ENCODE results near the gene ARHGEF18.

Gene ARHGEF18

GRCh38 chr19:7377196-7377595 is 28.5 kb downstream of the ARHGEF18 start:
- TF ChIP-seq EZH2 (IDR thresholded peaks at IDR 0.05; ENCODE audit: borderline replicate concordance, low read depth, low read length, severe bottlenecking) (no peak), CTCF (IDR thresholded peaks at IDR 0.05; ENCODE audit: borderline replicate concordance, extremely low read depth, low read length, poor library complexity, severe bottlenecking) (no peak)
- ATAC-seq (ENCODE audit: insufficient read depth, low read depth) (no peak), DNase-seq (no peak)
- no peak overlapping the region for H3K4me3 ChIP-seq (ENCODE audit: low read depth in 1 of 2, low read length in 2 of 2)
- H3K9ac ChIP-seq (ENCODE audit: low read depth, low read length), result no peak overlapping the region
- no peaks in the 10 kb centered on the region for H3K27me3 ChIP-seq (ENCODE audit: insufficient read depth, low read length, poor library complexity)
- no peaks in the 10 kb centered on the region for H3K9me3 ChIP-seq (ENCODE audit: insufficient read depth, low read length, severe bottlenecking)
- no peaks in the 10 kb centered on the region for H3K4me1 ChIP-seq (ENCODE audit: insufficient read depth, low read length)
- H2AFZ ChIP-seq (ENCODE audit: low read depth, low read length), result no peak overlapping the region
- H3K79me2 ChIP-seq (ENCODE audit: insufficient read depth, low read length), result no peaks in the 10 kb centered on the region
- no peaks in the 10 kb centered on the region for H4K20me1 ChIP-seq (ENCODE audit: insufficient read depth, low read length)
- H3K4me2 ChIP-seq (ENCODE audit: insufficient read depth, low read length), result no peak overlapping the region
- H3K27ac ChIP-seq (ENCODE audit: low read length), result no peak overlapping the region
- H3K36me3 ChIP-seq (ENCODE audit: insufficient read depth, low read length), result peaks cover 16% of the 10 kb centered on the region; the same call in 1 of the 2 replicates

GRCh38 chr19:7381073-7381390 is 32.3 kb downstream of the ARHGEF18 start:
- H3K4me3 ChIP-seq (ENCODE audit: low read depth in 1 of 2, low read length in 2 of 2), result no peak overlapping the region
- H3K79me2 ChIP-seq (ENCODE audit: insufficient read depth, low read length), result no peaks in the 10 kb centered on the region
- no peak for DNase-seq
- ATAC-seq (ENCODE audit: insufficient read depth, low read depth), result no peak
- no peaks in the 10 kb centered on the region for H3K4me1 ChIP-seq (ENCODE audit: insufficient read depth, low read length)
- H3K27me3 ChIP-seq (ENCODE audit: insufficient read depth, low read length, poor library complexity), result no peaks in the 10 kb centered on the region
- H3K9ac ChIP-seq (ENCODE audit: low read depth, low read length), result no peak overlapping the region
- no peak overlapping the region for H2AFZ ChIP-seq (ENCODE audit: low read depth, low read length)
- TF ChIP-seq CTCF (IDR thresholded peaks at IDR 0.05; ENCODE audit: borderline replicate concordance, extremely low read depth, low read length, poor library complexity, severe bottlenecking) (no peak), EZH2 (IDR thresholded peaks at IDR 0.05; ENCODE audit: borderline replicate concordance, low read depth, low read length, severe bottlenecking) (no peak)
- H3K27ac ChIP-seq (ENCODE audit: low read length), result no peak overlapping the region
- no peaks in the 10 kb centered on the region for H3K9me3 ChIP-seq (ENCODE audit: insufficient read depth, low read length, severe bottlenecking)
- no peaks in the 10 kb centered on the region for H4K20me1 ChIP-seq (ENCODE audit: insufficient read depth, low read length)
- 0 out of 2 replicates have a peak, but pooled peaks cover 2% of the 10 kb centered on the region for H3K36me3 ChIP-seq (ENCODE audit: insufficient read depth, low read length)
- H3K4me2 ChIP-seq (ENCODE audit: insufficient read depth, low read length), result no peak overlapping the region

GRCh38 chr19:7382694-7383093 is 34.0 kb downstream of the ARHGEF18 start:
- no peak for DNase-seq
- H2AFZ ChIP-seq (ENCODE audit: low read depth, low read length), result no peak overlapping the region
- no peak overlapping the region for H3K27ac ChIP-seq (ENCODE audit: low read length)
- no peak overlapping the region for H3K4me2 ChIP-seq (ENCODE audit: insufficient read depth, low read length)
- no peak overlapping the region for H3K4me3 ChIP-seq (ENCODE audit: low read depth in 1 of 2, low read length in 2 of 2)
- H3K4me1 ChIP-seq (ENCODE audit: insufficient read depth, low read length), result no peaks in the 10 kb centered on the region
- H3K9ac ChIP-seq (ENCODE audit: low read depth, low read length), result no peak overlapping the region
- H4K20me1 ChIP-seq (ENCODE audit: insufficient read depth, low read length), result no peaks in the 10 kb centered on the region
- no peaks in the 10 kb centered on the region for H3K9me3 ChIP-seq (ENCODE audit: insufficient read depth, low read length, severe bottlenecking)
- H3K79me2 ChIP-seq (ENCODE audit: insufficient read depth, low read length), result no peaks in the 10 kb centered on the region
- no peaks in the 10 kb centered on the region for H3K36me3 ChIP-seq (ENCODE audit: insufficient read depth, low read length)
- TF ChIP-seq EZH2 (IDR thresholded peaks at IDR 0.05; ENCODE audit: borderline replicate concordance, low read depth, low read length, severe bottlenecking) (no peak), CTCF (IDR thresholded peaks at IDR 0.05; ENCODE audit: borderline replicate concordance, extremely low read depth, low read length, poor library complexity, severe bottlenecking) (no peak)
- no peaks in the 10 kb centered on the region for H3K27me3 ChIP-seq (ENCODE audit: insufficient read depth, low read length, poor library complexity)
- no peak for ATAC-seq (ENCODE audit: insufficient read depth, low read depth)

GRCh38 chr19:7383284-7383683 is 34.5 kb downstream of the ARHGEF18 start:
- no peak overlapping the region for H3K4me3 ChIP-seq (ENCODE audit: low read depth in 1 of 2, low read length in 2 of 2)
- H4K20me1 ChIP-seq (ENCODE audit: insufficient read depth, low read length), result no peaks in the 10 kb centered on the region
- no peak overlapping the region for H3K4me2 ChIP-seq (ENCODE audit: insufficient read depth, low read length)
- no peaks in the 10 kb centered on the region for H3K27me3 ChIP-seq (ENCODE audit: insufficient read depth, low read length, poor library complexity)
- H3K27ac ChIP-seq (ENCODE audit: low read length), result no peak overlapping the region
- no peaks in the 10 kb centered on the region; the same call in 1 of the 2 replicates for H3K36me3 ChIP-seq (ENCODE audit: insufficient read depth, low read length)
- ATAC-seq (ENCODE audit: insufficient read depth, low read depth) (no peak), DNase-seq (no peak)
- TF ChIP-seq CTCF (IDR thresholded peaks at IDR 0.05; ENCODE audit: borderline replicate concordance, extremely low read depth, low read length, poor library complexity, severe bottlenecking) (no peak), EZH2 (IDR thresholded peaks at IDR 0.05; ENCODE audit: borderline replicate concordance, low read depth, low read length, severe bottlenecking) (no peak)
- no peaks in the 10 kb centered on the region for H3K4me1 ChIP-seq (ENCODE audit: insufficient read depth, low read length)
- no peak overlapping the region for H2AFZ ChIP-seq (ENCODE audit: low read depth, low read length)
- H3K79me2 ChIP-seq (ENCODE audit: insufficient read depth, low read length), result no peaks in the 10 kb centered on the region
- no peak overlapping the region for H3K9ac ChIP-seq (ENCODE audit: low read depth, low read length)
- H3K9me3 ChIP-seq (ENCODE audit: insufficient read depth, low read length, severe bottlenecking), result no peaks in the 10 kb centered on the region

All from DND-41 (cell line).